Small intestine (tissue), 7 donors: ENCODE data around the gene MYO3B. TPM values are rescaled to one million over a fixed set of nuclear protein-coding genes. Genes with fewer than 3 reads are reported as not detected.

Experiments
- DNase-seq, 2 donors: peaks; one replicate each; pipeline versions ENCODE4 v3.0.0 to v3.0.0-alpha.2; 2013
- FAIRE-seq: peaks from 2 replicates; lab custom pipeline; 2012; peaks lifted over from hg19 to GRCh38; lab: Jason Lieb, UNC
- H3K27ac ChIP-seq, 3 donors: one replicate each; pipeline ENCODE4 v1.5.1; 2013; ENCODE audit warnings: low read length in 2 of 3, mild to moderate bottlenecking in 2 of 3, control low read depth in 1 of 3, inconsistent platforms in 1 of 3, low read depth in 1 of 3, moderate library complexity in 1 of 3
- H3K27me3 ChIP-seq, 3 donors: one replicate each; pipeline ENCODE4 v1.6.1; 2013; ENCODE audit warnings: low read length in 3 of 3, inconsistent platforms in 1 of 3; ENCODE audit not compliant: control insufficient read depth in 3 of 3, insufficient read depth in 3 of 3
- H3K36me3 ChIP-seq, 3 donors: one replicate each; pipeline ENCODE4 v1.6.1; 2013; ENCODE audit warnings: low read length in 3 of 3, inconsistent platforms in 1 of 3, low read depth in 1 of 3, mild to moderate bottlenecking in 1 of 3, moderate library complexity in 1 of 3; ENCODE audit not compliant: control insufficient read depth in 3 of 3, insufficient read depth in 2 of 3
- H3K4me1 ChIP-seq, 3 donors: one replicate each; pipeline ENCODE4 v1.6.1; 2013; ENCODE audit warnings: low read length in 2 of 3, inconsistent platforms in 1 of 3, low read depth in 1 of 3, mild to moderate bottlenecking in 1 of 3, moderate library complexity in 1 of 3; ENCODE audit not compliant: control insufficient read depth in 3 of 3, insufficient read depth in 2 of 3
- H3K4me3 ChIP-seq, 3 donors: one replicate each; pipeline ENCODE4 v1.5.1; 2013; ENCODE audit warnings: low read length in 3 of 3, control low read depth in 1 of 3, inconsistent platforms in 1 of 3, low read depth in 1 of 3, mild to moderate bottlenecking in 1 of 3, moderate library complexity in 1 of 3
- H3K9me3 ChIP-seq, 2 donors: one replicate each; pipeline ENCODE4 v1.6.1; 2013; ENCODE audit warnings: low read depth in 1 of 2, low read length in 1 of 2; ENCODE audit not compliant: control insufficient read depth in 2 of 2, insufficient read depth in 1 of 2
- WGBS, 3 donors: extraction: QIAGEN DNeasy Blood & Tissue Kit; methylation state at CpG; one replicate each; pipeline ENCODE4 v1.1.7; 2013; 5-methylcytosine and 5-hydroxymethylcytosine counted together
- polyA plus RNA-seq, 4 donors: library from polyadenylated mRNA; stranded (reverse) in 3 of 4; unstranded in 1 of 4; fragments of 200-250 nt in 3 of 4; fragments of 120-200 nt in 1 of 4; gene quantifications; one replicate each; pipeline versions ENCODE4 v1.2.1 to v1.2.3, GENCODE V29; 2013
- donor health status: healthy with polysubstance abuse.
- donor health status: control.
- donor health status: control.
- donor health status: Bipolar disorder and iron deficiency.
- donor health status: healthy.

MYO3B gene
- polyA plus RNA-seq, 4 donors = 0.03 to 0.81 TPM; not detected in 2

- no peak overlapping the region for H3K4me3 ChIP-seq
- FAIRE-seq = no peak
- H3K27me3 ChIP-seq = peaks cover 0 to 2% (median 0%) of the 10 kb centered on the region in 3 donors
- H3K9me3 ChIP-seq = no peaks in the 10 kb centered on the region
- DNase-seq = no peak
- no peak overlapping the region for H3K27ac ChIP-seq
- no peaks in the 10 kb centered on the region for H3K4me1 ChIP-seq
- 61 to 73% (median 65%) methylated on average over 2 of the region's 2 CpGs for WGBS, 3 donors
- no peaks in the 10 kb centered on the region for H3K36me3 ChIP-seq
These were observed 177.2 kb downstream of the MYO3B start for GRCh38 chr2:170354855-170355780.

- Histone ChIP-seq H3K9me3 (no peaks in the 10 kb centered on the region), H3K4me1 (no peaks in the 10 kb centered on the region), H3K27ac (no peak overlapping the region), H3K27me3 (no peaks in the 10 kb centered on the region), H3K36me3 (no peaks in the 10 kb centered on the region), H3K4me3 (no peak overlapping the region)
- 86 to 97% (median 89%) methylated on average over 3 of the region's 3 CpGs for WGBS, 3 donors
- FAIRE-seq (no peak), DNase-seq (no peak)
These were observed 181.5 kb downstream of the MYO3B start for GRCh38 chr2:170359466-170359865.

GRCh38 chr2:170360546-170361089 is 182.7 kb downstream of the MYO3B start:
- no peak overlapping the region for H3K4me3 ChIP-seq
- H3K36me3 ChIP-seq = no peaks in the 10 kb centered on the region
- FAIRE-seq = no peak
- WGBS, 3 donors = 55 to 57% (median 57%) methylated on average over 3 of the region's 3 CpGs
- no peak for DNase-seq
- H3K27me3 ChIP-seq = peaks cover 0 to 8% (median 2%) of the 10 kb centered on the region in 3 donors
- no peaks in the 10 kb centered on the region for H3K4me1 ChIP-seq
- H3K9me3 ChIP-seq = no peaks in the 10 kb centered on the region
- H3K27ac ChIP-seq = no peak overlapping the region

GRCh38 chr2:170361090-170361936 is 183.4 kb downstream of the MYO3B start:
- no peaks in the 10 kb centered on the region for H3K9me3 ChIP-seq
- peaks cover 0 to 14% (median 2%) of the 10 kb centered on the region in 3 donors for H3K27me3 ChIP-seq
- DNase-seq (peak; percentile 63 to 79), FAIRE-seq (no peak)
- no peaks in the 10 kb centered on the region for H3K36me3 ChIP-seq
- H3K27ac ChIP-seq = no peak overlapping the region
- WGBS, 3 donors = 9 to 21% (median 10%) methylated on average over 5 of the region's 5 CpGs
- no peaks in the 10 kb centered on the region for H3K4me1 ChIP-seq
- no peak overlapping the region for H3K4me3 ChIP-seq

GRCh38 chr2:170362313-170362870 is 184.4 kb downstream of the MYO3B start:
- FAIRE-seq (no peak), DNase-seq (no peak)
- Histone ChIP-seq H3K27ac (no peak overlapping the region), H3K9me3 (no peaks in the 10 kb centered on the region), H3K27me3 (peaks cover 0 to 21% (median 2%) of the 10 kb centered on the region in 3 donors), H3K4me3 (no peak overlapping the region), H3K4me1 (no peaks in the 10 kb centered on the region), H3K36me3 (no peaks in the 10 kb centered on the region)
- WGBS, 3 donors = 77 to 86% (median 84%) methylated on average over 3 of the region's 3 CpGs

GRCh38 chr2:170362871-170363631 is 185.1 kb downstream of the MYO3B start:
- Histone ChIP-seq H3K36me3 (no peaks in the 10 kb centered on the region), H3K27me3 (peaks cover 0 to 23% (median 2%) of the 10 kb centered on the region in 3 donors), H3K9me3 (no peaks in the 10 kb centered on the region), H3K4me3 (no peak overlapping the region), H3K4me1 (no peaks in the 10 kb centered on the region), H3K27ac (no peak overlapping the region)
- DNase-seq (no peak), FAIRE-seq (no peak)
- 58 to 73% (median 60%) methylated on average over 6 of the region's 6 CpGs for WGBS, 3 donors

GRCh38 chr2:170365003-170365402 is 187.1 kb downstream of the MYO3B start:
- no peak for FAIRE-seq

More at GRCh38 chr2:170365003-170365402, 187.1 kb downstream of the MYO3B start:
- H3K27me3 ChIP-seq = peaks cover 0 to 26% (median 2%) of the 10 kb centered on the region in 3 donors
- no peak overlapping the region for H3K4me3 ChIP-seq
- no peaks in the 10 kb centered on the region for H3K9me3 ChIP-seq
- no peaks in the 10 kb centered on the region for H3K4me1 ChIP-seq
- no peaks in the 10 kb centered on the region for H3K36me3 ChIP-seq
- 76 to 79% (median 78%) methylated on average over 6 of the region's 6 CpGs for WGBS, 3 donors
- no peak for DNase-seq
- H3K27ac ChIP-seq = no peak overlapping the region
